DND-41 (cell line): ENCODE data around the gene CNTNAP5.

Experiments used
- ATAC-seq: fragments of 200-7000 bp; cut with Tn5 transposase; 3 replicates; pipeline ENCODE4 v1.9.1; 2021; ENCODE audit warnings: low read depth; ENCODE audit not compliant: insufficient read depth
- DNase-seq: peaks from one replicate; pipeline ENCODE4 v3.0.0-alpha.2; 2020
- H2AFZ ChIP-seq: 2 replicates; pipeline ENCODE4 v1.6.0; 2012; ENCODE audit warnings: low read depth, low read length
- H3K27ac ChIP-seq: 2 replicates; pipeline ENCODE4 v1.5.1; 2012; ENCODE audit warnings: low read length, inconsistent platforms
- H3K27me3 ChIP-seq: fragments of 200-600 bp; sonication (generic); 2 replicates; pipeline ENCODE4 v1.6.0; 2012; ENCODE audit warnings: low read length, mild to moderate bottlenecking, inconsistent platforms; ENCODE audit not compliant: insufficient read depth, poor library complexity
- H3K36me3 ChIP-seq: 2 replicates; pipeline ENCODE4 v1.5.1; 2012; ENCODE audit warnings: low read length, inconsistent platforms; ENCODE audit not compliant: insufficient read depth
- H3K4me1 ChIP-seq: 2 replicates; pipeline ENCODE4 v1.5.1; 2012; ENCODE audit warnings: mild to moderate bottlenecking, low read length; ENCODE audit not compliant: insufficient read depth
- H3K4me2 ChIP-seq: 2 replicates; pipeline ENCODE4 v1.6.0; 2012; ENCODE audit warnings: mild to moderate bottlenecking, moderate library complexity, low read length, inconsistent platforms; ENCODE audit not compliant: insufficient read depth
- H3K4me3 ChIP-seq, 2 experiments: fragments of 200-600 bp in 1 of 2; shearing (Covaris generic) in 1 of 2; 2 replicates each; pipeline ENCODE4 v1.5.1; 2012 to 2016; ENCODE audit warnings: inconsistent platforms in 2 of 2, low read length in 2 of 2, mild to moderate bottlenecking in 2 of 2, low read depth in 1 of 2, moderate library complexity in 1 of 2
- H3K79me2 ChIP-seq: 2 replicates; pipeline ENCODE4 v1.6.0; 2012; ENCODE audit warnings: low read length, inconsistent platforms; ENCODE audit not compliant: insufficient read depth
- H3K9ac ChIP-seq: 2 replicates; pipeline ENCODE4 v1.6.0; 2012; ENCODE audit warnings: low read depth, mild to moderate bottlenecking, inconsistent platforms, low read length, moderate library complexity
- H3K9me3 ChIP-seq: 2 replicates; pipeline ENCODE4 v1.5.1; 2012; ENCODE audit warnings: low read length, moderate library complexity, mild to moderate bottlenecking, inconsistent platforms; ENCODE audit not compliant: insufficient read depth, severe bottlenecking
- H4K20me1 ChIP-seq: 2 replicates; pipeline ENCODE4 v1.6.0; 2012; ENCODE audit warnings: low read length; ENCODE audit not compliant: insufficient read depth
- EZH2 ChIP-seq: IDR thresholded peaks from 3 replicates; pipeline ENCODE4 v1.6.1; 2012; ENCODE audit warnings: borderline replicate concordance, low read depth, mild to moderate bottlenecking, moderate library complexity, low read length, inconsistent platforms; ENCODE audit not compliant: severe bottlenecking
- TF ChIP-seq, protein P1 (sequence below): IDR thresholded peaks from 2 replicates; pipeline ENCODE4 v1.5.1; 2012; ENCODE audit warnings: borderline replicate concordance, low read length, moderate library complexity, mild to moderate bottlenecking; ENCODE audit not compliant: poor library complexity, severe bottlenecking; ENCODE audit errors: extremely low read depth

Gene CNTNAP5

DNA sequence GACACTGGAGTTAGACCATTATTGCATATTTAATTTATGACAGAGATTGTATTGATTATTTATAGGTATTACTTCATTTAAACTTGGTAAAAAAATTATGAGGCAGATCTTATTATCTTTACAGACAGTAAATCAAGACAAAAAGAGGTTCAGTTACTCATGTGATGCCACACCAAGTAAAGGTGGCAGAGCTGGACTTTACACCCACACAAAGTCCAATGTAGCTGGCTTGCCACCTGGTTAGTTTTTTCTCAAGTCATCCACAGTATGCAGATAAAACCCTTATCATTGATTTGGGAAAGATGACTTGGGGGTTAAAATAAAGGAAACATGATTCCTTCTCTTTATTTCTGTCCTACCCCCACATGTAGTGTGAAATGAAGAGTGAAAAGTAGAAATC lies 137.2 kb downstream of the CNTNAP5 start:
- Histone ChIP-seq H3K4me3 (no peak overlapping the region), H3K79me2 (no peaks in the 10 kb centered on the region), H3K4me2 (no peak overlapping the region), H3K9me3 (no peaks in the 10 kb centered on the region), H2AFZ (no peak overlapping the region), H3K27me3 (no peaks in the 10 kb centered on the region), H3K9ac (no peak overlapping the region), H3K4me1 (no peaks in the 10 kb centered on the region), H3K27ac (no peak overlapping the region), H3K36me3 (no peaks in the 10 kb centered on the region), H4K20me1 (no peaks in the 10 kb centered on the region)
- ATAC-seq (no peak), DNase-seq (no peak)
- TF ChIP-seq, protein P1, sequence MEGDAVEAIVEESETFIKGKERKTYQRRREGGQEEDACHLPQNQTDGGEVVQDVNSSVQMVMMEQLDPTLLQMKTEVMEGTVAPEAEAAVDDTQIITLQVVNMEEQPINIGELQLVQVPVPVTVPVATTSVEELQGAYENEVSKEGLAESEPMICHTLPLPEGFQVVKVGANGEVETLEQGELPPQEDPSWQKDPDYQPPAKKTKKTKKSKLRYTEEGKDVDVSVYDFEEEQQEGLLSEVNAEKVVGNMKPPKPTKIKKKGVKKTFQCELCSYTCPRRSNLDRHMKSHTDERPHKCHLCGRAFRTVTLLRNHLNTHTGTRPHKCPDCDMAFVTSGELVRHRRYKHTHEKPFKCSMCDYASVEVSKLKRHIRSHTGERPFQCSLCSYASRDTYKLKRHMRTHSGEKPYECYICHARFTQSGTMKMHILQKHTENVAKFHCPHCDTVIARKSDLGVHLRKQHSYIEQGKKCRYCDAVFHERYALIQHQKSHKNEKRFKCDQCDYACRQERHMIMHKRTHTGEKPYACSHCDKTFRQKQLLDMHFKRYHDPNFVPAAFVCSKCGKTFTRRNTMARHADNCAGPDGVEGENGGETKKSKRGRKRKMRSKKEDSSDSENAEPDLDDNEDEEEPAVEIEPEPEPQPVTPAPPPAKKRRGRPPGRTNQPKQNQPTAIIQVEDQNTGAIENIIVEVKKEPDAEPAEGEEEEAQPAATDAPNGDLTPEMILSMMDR = no peak
- TF ChIP-seq EZH2 = no peak

DNA sequence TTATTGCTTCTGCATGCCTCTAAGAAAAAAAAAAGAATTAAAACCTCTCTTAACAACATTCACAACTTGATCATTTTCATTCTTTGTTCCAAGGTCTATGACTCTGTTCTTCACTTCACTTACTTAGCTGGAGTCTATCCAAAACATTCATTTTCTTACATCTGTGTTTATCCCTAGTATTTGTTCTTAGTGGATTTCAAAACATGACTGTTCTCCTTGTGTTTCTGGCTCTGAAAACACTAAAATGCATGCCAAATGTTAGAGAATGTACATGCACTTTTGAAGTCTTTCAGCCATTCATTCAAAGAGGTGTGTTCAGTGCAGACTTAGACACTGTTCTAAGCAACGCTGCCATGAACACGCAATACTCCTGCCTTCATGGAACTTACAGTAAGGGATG lies 138.8 kb downstream of the CNTNAP5 start:
- no peaks in the 10 kb centered on the region for H3K79me2 ChIP-seq
- H2AFZ ChIP-seq = no peak overlapping the region
- DNase-seq = no peak
- H3K9me3 ChIP-seq = no peaks in the 10 kb centered on the region
- no peaks in the 10 kb centered on the region for H3K4me1 ChIP-seq
- H3K4me3 ChIP-seq = no peak overlapping the region
- no peak overlapping the region for H3K9ac ChIP-seq
- H3K4me2 ChIP-seq = no peak overlapping the region
- no peaks in the 10 kb centered on the region for H3K27me3 ChIP-seq
- no peaks in the 10 kb centered on the region for H3K36me3 ChIP-seq
- H4K20me1 ChIP-seq = no peaks in the 10 kb centered on the region
- no peak for ATAC-seq
- TF ChIP-seq, protein P1 = no peak
- TF ChIP-seq EZH2 = no peak
- H3K27ac ChIP-seq = no peak overlapping the region

DNA sequence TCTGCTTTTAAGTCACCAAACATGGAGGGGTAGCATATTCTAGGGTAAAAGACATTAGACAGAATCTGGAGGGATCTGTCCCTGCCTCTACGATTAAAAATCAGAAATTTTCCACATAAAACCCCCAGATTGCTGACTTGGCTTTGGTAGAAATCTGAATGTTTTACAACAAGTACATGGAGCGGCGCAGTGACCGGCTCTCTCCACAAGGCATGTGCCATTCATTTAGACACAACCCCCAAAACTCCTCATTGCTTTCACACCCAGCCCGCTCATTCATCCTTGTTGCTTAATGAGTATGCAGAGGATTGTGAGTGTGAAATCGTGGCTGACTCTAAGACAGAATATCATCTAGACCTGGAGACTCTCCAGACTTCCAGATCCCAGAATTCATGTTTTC lies 140.6 kb downstream of the CNTNAP5 start:
- Histone ChIP-seq H3K36me3 (no peaks in the 10 kb centered on the region), H4K20me1 (no peaks in the 10 kb centered on the region), H3K4me2 (no peak overlapping the region), H3K27me3 (no peaks in the 10 kb centered on the region), H3K4me3 (no peak overlapping the region), H3K4me1 (no peaks in the 10 kb centered on the region), H3K27ac (no peak overlapping the region), H3K9me3 (no peaks in the 10 kb centered on the region), H3K79me2 (no peaks in the 10 kb centered on the region), H3K9ac (no peak overlapping the region), H2AFZ (no peak overlapping the region)
- ATAC-seq = no peak
- no peak for DNase-seq
- TF ChIP-seq, protein P1 = no peak
- no peak for TF ChIP-seq EZH2

DNA sequence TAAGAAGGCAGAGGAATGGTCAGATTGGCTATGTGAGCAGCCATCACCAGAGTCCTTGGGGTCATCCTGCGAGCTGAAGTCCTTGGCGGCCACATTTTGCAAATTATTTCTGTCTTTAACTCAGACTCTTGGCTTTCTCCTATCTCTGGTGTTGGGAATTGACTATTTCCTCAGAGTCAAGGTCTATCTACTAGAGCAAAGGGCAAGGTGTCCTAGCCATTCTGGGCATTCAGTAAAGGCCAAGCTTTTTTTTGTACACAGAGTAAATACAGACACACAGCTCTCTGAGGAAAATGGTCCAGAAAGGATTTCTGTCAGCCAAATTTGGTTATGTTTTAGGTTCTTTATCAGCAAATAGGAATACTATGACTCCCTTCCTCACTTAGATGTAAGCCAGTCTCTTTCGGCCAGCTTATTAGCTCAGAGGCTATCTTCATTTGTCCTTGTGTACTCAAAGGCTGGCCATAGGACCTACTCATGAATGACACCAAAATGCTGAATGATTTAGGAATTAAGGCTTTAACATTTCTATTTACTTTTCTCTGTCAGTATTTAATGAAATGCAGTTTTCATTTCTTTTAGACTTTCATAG lies 146.5 kb downstream of the CNTNAP5 start:
- Histone ChIP-seq H3K9ac (no peak overlapping the region), H3K4me3 (no peak overlapping the region), H4K20me1 (no peaks in the 10 kb centered on the region), H3K79me2 (no peaks in the 10 kb centered on the region), H3K4me2 (no peak overlapping the region), H3K27me3 (no peaks in the 10 kb centered on the region), H3K4me1 (no peaks in the 10 kb centered on the region), H3K27ac (no peak overlapping the region), H2AFZ (no peak overlapping the region), H3K36me3 (no peaks in the 10 kb centered on the region), H3K9me3 (no peaks in the 10 kb centered on the region)
- TF ChIP-seq EZH2 = no peak
- TF ChIP-seq, protein P1 = no peak
- ATAC-seq = no peak
- no peak for DNase-seq
